ENCODE results near the gene ZNF300.
"Not testable (repeated sequence)": the region's sequence is repeated elsewhere in the genome, so short reads cannot be mapped to it uniquely, and the experiment has no call there.

ZNF300 gene

DNA sequence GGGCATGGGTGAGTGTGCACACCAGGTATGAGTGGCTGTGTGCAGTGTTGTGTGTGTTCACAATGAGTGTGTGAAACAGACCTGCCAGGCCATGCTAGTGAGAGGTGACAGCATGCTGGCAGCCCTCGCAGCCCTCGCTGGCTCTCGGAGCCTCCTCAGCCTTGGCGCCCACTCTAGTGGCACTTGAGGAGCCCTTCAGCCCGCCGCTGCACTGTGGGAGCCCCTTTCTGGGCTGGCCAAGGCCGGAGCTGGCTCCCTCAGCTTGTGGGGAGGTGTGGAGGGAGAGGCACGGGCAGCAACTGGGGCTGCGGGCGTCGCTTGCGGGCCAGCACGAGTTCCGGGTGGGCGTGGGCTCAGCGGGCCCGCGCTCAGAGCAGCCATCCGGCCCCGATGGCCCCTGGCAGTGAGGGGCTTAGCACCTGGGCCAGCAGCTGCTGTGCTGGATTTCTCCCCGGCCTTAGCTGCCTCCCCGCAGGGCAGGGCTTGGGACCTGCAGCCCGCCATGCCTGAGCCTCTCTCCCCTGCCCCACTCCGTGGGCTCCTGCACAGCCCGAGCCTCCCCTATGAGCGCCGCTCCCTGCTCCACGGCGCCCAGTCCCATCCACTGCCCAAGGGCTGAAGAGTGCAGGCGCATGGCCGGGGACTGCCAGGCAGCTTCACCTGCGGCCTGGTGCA, 59.5 kb downstream of the ZNF300 start:
- not testable (repeated sequence) for FAIRE-seq

Data from islet of Langerhans (tissue), 1 donor.